GM23338 (cell line): ENCODE data around the gene IGF2BP1. TPM values are rescaled to one million over a fixed set of nuclear protein-coding genes. Genes with fewer than 3 reads are reported as not detected.
A peak's percentile ranks its signal among the peaks of the same experiment; 100 is the strongest.

Experiments used
- ATAC-seq: fragments of 200-7000 bp; cut with Tn5 transposase; 3 replicates; pipeline ENCODE4 v1.9.1; 2020
- DNase-seq: peaks from one replicate; pipeline ENCODE4 v3.0.0-alpha.2; 2015; ENCODE audit warnings: low spot score
- H2AFZ ChIP-seq: fragments of 200-600 bp; sonication (generic); 2 replicates; pipeline ENCODE4 v1.8.0; 2016; ENCODE audit warnings: antibody characterized with exemption, mild to moderate bottlenecking, moderate library complexity
- H3F3A ChIP-seq: fragments of 200-600 bp; sonication (generic); replicated peaks from 2 replicates; pipeline ENCODE4 v1.8.0; 2017; ENCODE audit warnings: antibody characterized with exemption, mixed run types, low read depth
- H3K27ac ChIP-seq: fragments of 200-600 bp; sonication (generic); 2 replicates; pipeline ENCODE4 v1.6.1; 2016; ENCODE audit warnings: low read depth
- H3K27me3 ChIP-seq: fragments of 200-600 bp; sonication (generic); 2 replicates; pipeline ENCODE4 v1.8.0; 2016; ENCODE audit warnings: mild to moderate bottlenecking, mixed run types, moderate library complexity; ENCODE audit not compliant: insufficient read depth
- H3K36me3 ChIP-seq: fragments of 200-600 bp; sonication (generic); 2 replicates; pipeline ENCODE4 v1.8.0; 2016; ENCODE audit warnings: mild to moderate bottlenecking; ENCODE audit not compliant: insufficient read depth
- H3K4me1 ChIP-seq: fragments of 200-600 bp; sonication (generic); 2 replicates; pipeline ENCODE4 v1.8.0; 2016; ENCODE audit warnings: mild to moderate bottlenecking, moderate library complexity; ENCODE audit not compliant: insufficient read depth
- H3K4me2 ChIP-seq: fragments of 200-600 bp; sonication (generic); 2 replicates; pipeline ENCODE4 v1.7.1; 2017; ENCODE audit warnings: mixed run types
- H3K4me3 ChIP-seq: fragments of 200-600 bp; sonication (generic); 2 replicates; pipeline ENCODE4 v1.6.1; 2016; ENCODE audit warnings: mixed run types
- H3K79me2 ChIP-seq: fragments of 200-600 bp; sonication (generic); replicated peaks from 2 replicates; pipeline ENCODE4 v1.8.0; 2017; ENCODE audit warnings: mild to moderate bottlenecking; ENCODE audit not compliant: insufficient read depth
- H3K9me2 ChIP-seq: fragments of 200-600 bp; sonication (generic); 2 replicates; pipeline ENCODE4 v1.8.0; 2017; ENCODE audit not compliant: insufficient read depth
- H4K20me1 ChIP-seq: fragments of 200-600 bp; sonication (generic); replicated peaks from 2 replicates; pipeline ENCODE4 v1.8.0; 2017; ENCODE audit warnings: mild to moderate bottlenecking; ENCODE audit not compliant: insufficient read depth
- H3K27ac Mint-ChIP-seq: 2 replicates; pipeline ENCODE4 v1.8.0; 2020; ENCODE audit warnings: inconsistent platforms, mild to moderate bottlenecking, moderate library complexity, mixed read lengths
- H3K27me3 Mint-ChIP-seq: 3 replicates; pipeline ENCODE4 v1.8.0; 2022; ENCODE audit warnings: low read depth, mild to moderate bottlenecking, moderate library complexity, mixed read lengths, inconsistent platforms; ENCODE audit not compliant: insufficient read depth, poor library complexity
- H3K36me3 Mint-ChIP-seq: 3 replicates; pipeline ENCODE4 v1.8.0; 2021; ENCODE audit warnings: low read depth, mild to moderate bottlenecking, inconsistent platforms, moderate library complexity, mixed read lengths
- H3K4me1 Mint-ChIP-seq: 3 replicates; pipeline ENCODE4 v1.8.0; 2020; ENCODE audit warnings: mild to moderate bottlenecking, inconsistent platforms, mixed read lengths
- H3K4me3 Mint-ChIP-seq: 3 replicates; pipeline ENCODE4 v1.8.0; 2021; ENCODE audit warnings: moderate library complexity, mild to moderate bottlenecking, inconsistent platforms, mixed read lengths
- H3K9me3 Mint-ChIP-seq: 3 replicates; pipeline ENCODE4 v1.8.0; 2020; ENCODE audit warnings: moderate library complexity, mild to moderate bottlenecking, inconsistent platforms, mixed read lengths
- CREB1 ChIP-seq: fragments of 250-450 bp; sonication (Bioruptor Pico); IDR thresholded peaks from 2 replicates; pipeline ENCODE4 v1.5.0; 2020; ENCODE audit warnings: low read depth, mild to moderate bottlenecking, moderate library complexity
- EZH2phosphoT487 ChIP-seq: fragments of 200-600 bp; sonication (generic); IDR thresholded peaks from one replicate; pipeline ENCODE4 v1.8.1; 2018; ENCODE audit warnings: antibody characterized with exemption; ENCODE audit not compliant: unreplicated experiment
- NANOG ChIP-seq: IDR thresholded peaks from 2 replicates; pipeline ENCODE4 v1.6.1; 2016; ENCODE audit warnings: antibody characterized with exemption, borderline replicate concordance
- ZNF114 ChIP-seq: fragments of 250-450 bp; sonication (Bioruptor Pico); IDR thresholded peaks from 2 replicates; pipeline ENCODE4 v1.5.0; 2020; ENCODE audit warnings: mild to moderate bottlenecking, moderate library complexity
- polyA plus RNA-seq: library from polyadenylated mRNA; unstranded; fragments of >200 nt; fragmentation: Nextera tagmentation; extraction: Ambion mirVana; gene quantifications from 2 replicates; pipeline ENCODE4 v1.2.1, GENCODE V29; 2016
- total RNA-seq: library from RNA; depleted of rRNA; stranded (reverse); fragments of >200 nt; shearing (Covaris generic); gene quantifications from 2 replicates; pipeline ENCODE4 v1.2.3, GENCODE V29; 2014
- TF ChIP-seq, protein P1 (sequence below): fragments of 250-450 bp; sonication (Bioruptor Pico); IDR thresholded peaks from 2 replicates; pipeline ENCODE4 v1.5.0; 2020; ENCODE audit warnings: mild to moderate bottlenecking, moderate library complexity
- TF ChIP-seq, protein P2 (sequence below): IDR thresholded peaks from 2 replicates; pipeline ENCODE4 v1.6.1; 2016; ENCODE audit warnings: antibody characterized with exemption
- TF ChIP-seq, protein P3 (sequence below): IDR thresholded peaks from one replicate; pipeline ENCODE4 v1.6.1; 2018; ENCODE audit warnings: antibody characterized with exemption; ENCODE audit not compliant: unreplicated experiment

Gene IGF2BP1
- total and polyA plus RNA-seq, 2 experiments from 2014 or later = 68.6 to 249 TPM

DNA sequence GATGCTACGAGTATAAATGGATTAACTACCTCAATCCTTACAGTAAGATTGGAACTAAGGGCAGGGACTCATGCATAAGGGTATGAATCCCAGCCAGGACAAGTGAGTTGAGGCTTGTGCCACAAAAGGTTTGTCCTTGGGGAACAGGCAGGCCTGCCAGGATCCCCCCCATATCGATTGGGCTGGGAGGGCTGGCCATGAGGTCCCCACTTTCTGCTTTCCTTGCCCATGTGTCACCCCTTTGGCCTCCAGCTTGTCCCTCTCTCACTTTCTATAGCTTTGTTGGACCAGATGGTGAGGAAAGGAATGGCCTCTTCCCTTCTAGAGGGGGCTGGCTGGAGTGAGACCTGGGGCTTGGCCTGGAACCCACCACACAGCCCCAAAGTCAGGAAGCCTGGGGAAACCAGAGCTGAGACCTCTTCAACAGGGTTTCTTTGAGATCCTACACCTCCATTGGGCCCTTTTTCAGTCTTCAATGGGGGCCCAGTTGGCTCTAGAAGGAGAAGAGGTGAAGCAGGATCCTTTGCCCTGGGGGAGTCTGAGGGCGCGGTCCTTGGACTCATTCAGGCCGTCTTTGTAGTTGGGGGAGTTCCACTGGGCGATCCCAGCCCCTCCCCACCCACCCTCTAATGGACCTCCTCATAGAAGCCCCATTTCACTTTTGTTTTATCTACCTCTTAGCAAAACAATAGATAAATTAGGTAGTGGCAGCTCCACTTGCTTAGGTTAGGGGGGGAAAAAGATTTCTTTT is 57.3 kb downstream of the IGF2BP1 start (continued):
- TF ChIP-seq, protein P1, sequence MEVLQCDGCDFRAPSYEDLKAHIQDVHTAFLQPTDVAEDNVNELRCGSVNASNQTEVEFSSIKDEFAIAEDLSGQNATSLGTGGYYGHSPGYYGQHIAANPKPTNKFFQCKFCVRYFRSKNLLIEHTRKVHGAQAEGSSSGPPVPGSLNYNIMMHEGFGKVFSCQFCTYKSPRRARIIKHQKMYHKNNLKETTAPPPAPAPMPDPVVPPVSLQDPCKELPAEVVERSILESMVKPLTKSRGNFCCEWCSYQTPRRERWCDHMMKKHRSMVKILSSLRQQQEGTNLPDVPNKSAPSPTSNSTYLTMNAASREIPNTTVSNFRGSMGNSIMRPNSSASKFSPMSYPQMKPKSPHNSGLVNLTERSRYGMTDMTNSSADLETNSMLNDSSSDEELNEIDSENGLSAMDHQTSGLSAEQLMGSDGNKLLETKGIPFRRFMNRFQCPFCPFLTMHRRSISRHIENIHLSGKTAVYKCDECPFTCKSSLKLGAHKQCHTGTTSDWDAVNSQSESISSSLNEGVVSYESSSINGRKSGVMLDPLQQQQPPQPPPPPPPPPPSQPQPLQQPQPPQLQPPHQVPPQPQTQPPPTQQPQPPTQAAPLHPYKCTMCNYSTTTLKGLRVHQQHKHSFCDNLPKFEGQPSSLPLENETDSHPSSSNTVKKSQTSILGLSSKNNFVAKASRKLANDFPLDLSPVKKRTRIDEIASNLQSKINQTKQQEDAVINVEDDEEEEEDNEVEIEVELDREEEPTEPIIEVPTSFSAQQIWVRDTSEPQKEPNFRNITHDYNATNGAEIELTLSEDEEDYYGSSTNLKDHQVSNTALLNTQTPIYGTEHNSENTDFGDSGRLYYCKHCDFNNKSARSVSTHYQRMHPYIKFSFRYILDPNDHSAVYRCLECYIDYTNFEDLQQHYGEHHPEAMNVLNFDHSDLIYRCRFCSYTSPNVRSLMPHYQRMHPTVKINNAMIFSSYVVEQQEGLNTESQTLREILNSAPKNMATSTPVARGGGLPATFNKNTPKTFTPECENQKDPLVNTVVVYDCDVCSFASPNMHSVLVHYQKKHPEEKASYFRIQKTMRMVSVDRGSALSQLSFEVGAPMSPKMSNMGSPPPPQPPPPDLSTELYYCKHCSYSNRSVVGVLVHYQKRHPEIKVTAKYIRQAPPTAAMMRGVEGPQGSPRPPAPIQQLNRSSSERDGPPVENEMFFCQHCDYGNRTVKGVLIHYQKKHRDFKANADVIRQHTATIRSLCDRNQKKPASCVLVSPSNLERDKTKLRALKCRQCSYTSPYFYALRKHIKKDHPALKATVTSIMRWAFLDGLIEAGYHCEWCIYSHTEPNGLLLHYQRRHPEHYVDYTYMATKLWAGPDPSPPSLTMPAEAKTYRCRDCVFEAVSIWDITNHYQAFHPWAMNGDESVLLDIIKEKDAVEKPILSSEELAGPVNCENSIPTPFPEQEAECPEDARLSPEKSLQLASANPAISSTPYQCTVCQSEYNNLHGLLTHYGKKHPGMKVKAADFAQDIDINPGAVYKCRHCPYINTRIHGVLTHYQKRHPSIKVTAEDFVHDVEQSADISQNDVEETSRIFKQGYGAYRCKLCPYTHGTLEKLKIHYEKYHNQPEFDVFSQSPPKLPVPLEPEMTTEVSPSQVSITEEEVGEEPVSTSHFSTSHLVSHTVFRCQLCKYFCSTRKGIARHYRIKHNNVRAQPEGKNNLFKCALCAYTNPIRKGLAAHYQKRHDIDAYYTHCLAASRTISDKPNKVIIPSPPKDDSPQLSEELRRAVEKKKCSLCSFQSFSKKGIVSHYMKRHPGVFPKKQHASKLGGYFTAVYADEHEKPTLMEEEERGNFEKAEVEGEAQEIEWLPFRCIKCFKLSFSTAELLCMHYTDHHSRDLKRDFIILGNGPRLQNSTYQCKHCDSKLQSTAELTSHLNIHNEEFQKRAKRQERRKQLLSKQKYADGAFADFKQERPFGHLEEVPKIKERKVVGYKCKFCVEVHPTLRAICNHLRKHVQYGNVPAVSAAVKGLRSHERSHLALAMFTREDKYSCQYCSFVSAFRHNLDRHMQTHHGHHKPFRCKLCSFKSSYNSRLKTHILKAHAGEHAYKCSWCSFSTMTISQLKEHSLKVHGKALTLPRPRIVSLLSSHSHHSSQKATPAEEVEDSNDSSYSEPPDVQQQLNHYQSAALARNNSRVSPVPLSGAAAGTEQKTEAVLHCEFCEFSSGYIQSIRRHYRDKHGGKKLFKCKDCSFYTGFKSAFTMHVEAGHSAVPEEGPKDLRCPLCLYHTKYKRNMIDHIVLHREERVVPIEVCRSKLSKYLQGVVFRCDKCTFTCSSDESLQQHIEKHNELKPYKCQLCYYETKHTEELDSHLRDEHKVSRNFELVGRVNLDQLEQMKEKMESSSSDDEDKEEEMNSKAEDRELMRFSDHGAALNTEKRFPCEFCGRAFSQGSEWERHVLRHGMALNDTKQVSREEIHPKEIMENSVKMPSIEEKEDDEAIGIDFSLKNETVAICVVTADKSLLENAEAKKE = no peak
- no peak for TF ChIP-seq CREB1 (CRISPR knock-in tag)
- no peak for TF ChIP-seq ZNF114
- TF ChIP-seq, protein P2, sequence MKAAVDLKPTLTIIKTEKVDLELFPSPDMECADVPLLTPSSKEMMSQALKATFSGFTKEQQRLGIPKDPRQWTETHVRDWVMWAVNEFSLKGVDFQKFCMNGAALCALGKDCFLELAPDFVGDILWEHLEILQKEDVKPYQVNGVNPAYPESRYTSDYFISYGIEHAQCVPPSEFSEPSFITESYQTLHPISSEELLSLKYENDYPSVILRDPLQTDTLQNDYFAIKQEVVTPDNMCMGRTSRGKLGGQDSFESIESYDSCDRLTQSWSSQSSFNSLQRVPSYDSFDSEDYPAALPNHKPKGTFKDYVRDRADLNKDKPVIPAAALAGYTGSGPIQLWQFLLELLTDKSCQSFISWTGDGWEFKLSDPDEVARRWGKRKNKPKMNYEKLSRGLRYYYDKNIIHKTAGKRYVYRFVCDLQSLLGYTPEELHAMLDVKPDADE = no peak
- no peak for TF ChIP-seq EZH2phosphoT487

DNA sequence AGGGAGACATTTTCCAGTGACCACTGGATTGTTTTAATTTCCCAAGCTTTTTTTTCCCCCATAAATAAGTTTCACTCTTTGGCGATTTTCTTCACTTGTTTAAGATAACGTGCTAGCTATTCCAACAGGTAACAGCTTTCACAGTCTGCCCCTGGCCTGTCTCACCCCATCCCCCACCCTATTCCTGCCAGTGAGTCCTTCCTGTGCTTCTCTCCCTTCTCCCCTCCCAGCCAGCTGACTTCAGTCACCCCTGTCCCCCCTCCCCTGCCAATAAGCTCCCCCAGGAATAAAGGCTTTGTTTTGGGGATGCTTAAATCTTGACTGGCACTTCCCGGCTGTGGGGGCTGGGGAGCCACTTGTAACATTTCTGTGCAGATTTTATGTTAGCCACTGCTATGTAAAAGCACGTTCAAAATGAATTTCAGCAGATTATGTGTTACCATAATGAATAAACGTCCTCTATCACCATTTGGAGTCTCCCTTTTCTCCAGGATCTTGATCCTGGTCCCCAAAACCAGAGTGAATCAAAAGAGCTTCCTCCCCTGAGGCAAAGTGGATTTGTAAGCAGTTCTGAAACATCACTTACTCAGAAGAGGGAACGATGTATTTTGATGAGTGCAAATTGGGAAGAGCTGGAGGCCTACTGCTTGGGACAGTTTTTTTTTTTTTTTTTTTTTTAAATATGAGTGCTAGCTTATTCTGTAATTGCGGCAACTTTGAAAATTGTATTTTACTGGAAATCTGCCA is 58.2 kb downstream of the IGF2BP1 start:
- ATAC-seq (peak; percentile 33), DNase-seq (peak; percentile 53)
- peaks cover 41% of the 10 kb centered on the region for H3K4me1 Mint-ChIP-seq
- peaks cover 51% of the 10 kb centered on the region for H3K4me1 ChIP-seq
- no peaks in the 10 kb centered on the region for H3K79me2 ChIP-seq
- peak overlapping the region; percentile 39 for H3K4me3 Mint-ChIP-seq
- no peak overlapping the region for H3K4me3 ChIP-seq
- H3K27me3 ChIP-seq = no peaks in the 10 kb centered on the region
- peaks cover 18% of the 10 kb centered on the region for H3K27me3 Mint-ChIP-seq
- H3K9me2 ChIP-seq = no peaks in the 10 kb centered on the region
- H3K36me3 ChIP-seq = peaks cover 34% of the 10 kb centered on the region
- H2AFZ ChIP-seq = no peak overlapping the region
- peak overlapping the region; percentile 76 for H3K27ac ChIP-seq
- peaks cover 29% of the 10 kb centered on the region for H4K20me1 ChIP-seq
- peak overlapping the region; percentile 70 for H3K4me2 ChIP-seq
- peak overlapping the region; percentile 85 for H3K27ac Mint-ChIP-seq
- peaks cover 39% of the 10 kb centered on the region for H3F3A ChIP-seq
- peaks cover 55% of the 10 kb centered on the region for H3K36me3 Mint-ChIP-seq
- no peaks in the 10 kb centered on the region for H3K9me3 Mint-ChIP-seq
- TF ChIP-seq ZNF114 (no peak), EZH2phosphoT487 (no peak), CREB1 (CRISPR knock-in tag) (no peak), NANOG (no peak)
- TF ChIP-seq, protein P3, sequence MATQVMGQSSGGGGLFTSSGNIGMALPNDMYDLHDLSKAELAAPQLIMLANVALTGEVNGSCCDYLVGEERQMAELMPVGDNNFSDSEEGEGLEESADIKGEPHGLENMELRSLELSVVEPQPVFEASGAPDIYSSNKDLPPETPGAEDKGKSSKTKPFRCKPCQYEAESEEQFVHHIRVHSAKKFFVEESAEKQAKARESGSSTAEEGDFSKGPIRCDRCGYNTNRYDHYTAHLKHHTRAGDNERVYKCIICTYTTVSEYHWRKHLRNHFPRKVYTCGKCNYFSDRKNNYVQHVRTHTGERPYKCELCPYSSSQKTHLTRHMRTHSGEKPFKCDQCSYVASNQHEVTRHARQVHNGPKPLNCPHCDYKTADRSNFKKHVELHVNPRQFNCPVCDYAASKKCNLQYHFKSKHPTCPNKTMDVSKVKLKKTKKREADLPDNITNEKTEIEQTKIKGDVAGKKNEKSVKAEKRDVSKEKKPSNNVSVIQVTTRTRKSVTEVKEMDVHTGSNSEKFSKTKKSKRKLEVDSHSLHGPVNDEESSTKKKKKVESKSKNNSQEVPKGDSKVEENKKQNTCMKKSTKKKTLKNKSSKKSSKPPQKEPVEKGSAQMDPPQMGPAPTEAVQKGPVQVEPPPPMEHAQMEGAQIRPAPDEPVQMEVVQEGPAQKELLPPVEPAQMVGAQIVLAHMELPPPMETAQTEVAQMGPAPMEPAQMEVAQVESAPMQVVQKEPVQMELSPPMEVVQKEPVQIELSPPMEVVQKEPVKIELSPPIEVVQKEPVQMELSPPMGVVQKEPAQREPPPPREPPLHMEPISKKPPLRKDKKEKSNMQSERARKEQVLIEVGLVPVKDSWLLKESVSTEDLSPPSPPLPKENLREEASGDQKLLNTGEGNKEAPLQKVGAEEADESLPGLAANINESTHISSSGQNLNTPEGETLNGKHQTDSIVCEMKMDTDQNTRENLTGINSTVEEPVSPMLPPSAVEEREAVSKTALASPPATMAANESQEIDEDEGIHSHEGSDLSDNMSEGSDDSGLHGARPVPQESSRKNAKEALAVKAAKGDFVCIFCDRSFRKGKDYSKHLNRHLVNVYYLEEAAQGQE = no peak
